HFFc6 (cell line): ENCODE results near the gene AUNIP. TPM values are rescaled to one million over a fixed set of nuclear protein-coding genes. Genes with fewer than 3 reads are reported as not detected.

ENCODE experiments used
- DNase-seq: peaks from one replicate; pipeline ENCODE4 v3.0.0-alpha.2; 2018
- H3K27ac Mint-ChIP-seq: 2 replicates; pipeline ENCODE4 v1.8.0; 2020; ENCODE audit warnings: mild to moderate bottlenecking, mixed read lengths
- H3K27me3 Mint-ChIP-seq: 2 replicates; pipeline ENCODE4 v1.8.0; 2021; ENCODE audit warnings: mild to moderate bottlenecking, moderate library complexity, mixed read lengths; ENCODE audit not compliant: insufficient read depth
- H3K36me3 Mint-ChIP-seq: 2 replicates; pipeline ENCODE4 v1.8.0; 2021; ENCODE audit warnings: low read depth, mixed read lengths
- H3K4me1 Mint-ChIP-seq: 2 replicates; pipeline ENCODE4 v1.8.0; 2020; ENCODE audit warnings: low read depth, mixed read lengths
- H3K4me3 Mint-ChIP-seq: 2 replicates; pipeline ENCODE4 v1.8.0; 2020; ENCODE audit warnings: mild to moderate bottlenecking, moderate library complexity, mixed read lengths
- H3K9me3 Mint-ChIP-seq: 2 replicates; pipeline ENCODE4 v1.8.0; 2020; ENCODE audit warnings: mild to moderate bottlenecking, mixed read lengths
- CTCF ChIP-seq: fragments of 200-600 bp; sonication (generic); IDR thresholded peaks from 2 replicates; pipeline ENCODE4 v1.5.0; 2021; ENCODE audit warnings: antibody characterized with exemption, mild to moderate bottlenecking
- long read RNA-seq: library from polyadenylated mRNA; unstranded; transcript quantifications from one replicate; pipeline ENCODE4 v2.0.0, GENCODE V29; 2019
- total RNA-seq, 6 experiments: library from RNA; stranded (reverse); fragmentation: NEBNext Ultra II Directional; extraction: Animal tissue kit (Norgen Biotek cat#: 25700); gene quantifications; 2 replicates in 1 of 6; 3 replicates in 5 of 6; pipeline ENCODE4 v1.2.3, GENCODE V29; 2021

The AUNIP gene
- 1 to 10 TPM; 2.4 to 3.6 (median 3.2) TPM for total RNA-seq
- long read RNA-seq, partial matches to known transcripts = 0 of 2 reads
- long read RNA-seq, other reads (novel, unspliced or antisense) = 0 of 2 reads

GRCh38 chr1:25858906-25859789 is at the start of gene AUNIP:
Gene AUNIP (minus strand): TSS chr1:25859457. CDS start chr1:25859357, 100 bp downstream.
- H3K4me3 Mint-ChIP-seq = peak within 1 kb of the TSS; percentile 94
- H3K36me3 Mint-ChIP-seq = peaks cover 15% of the 10 kb centered on the region
- no peaks in the 10 kb centered on the region; the same call in 1 of the 2 replicates for H3K27me3 Mint-ChIP-seq
- H3K4me1 Mint-ChIP-seq = peaks cover 21% of the 10 kb centered on the region; the same call in 1 of the 2 replicates
- H3K9me3 Mint-ChIP-seq = no peaks in the 10 kb centered on the region
- DNase-seq = peak; percentile 76
- no peak for TF ChIP-seq CTCF
- peak within 1 kb of the TSS; percentile 97 for H3K27ac Mint-ChIP-seq

- Mint-ChIP-seq H3K4me3 (no peak overlapping the region), H3K27me3 (peaks cover 1% of the 10 kb centered on the region; the same call in 1 of the 2 replicates), H3K4me1 (peaks cover 53% of the 10 kb centered on the region), H3K27ac (no peak overlapping the region), H3K9me3 (peaks cover 4% of the 10 kb centered on the region; the same call in 1 of the 2 replicates), H3K36me3 (peaks cover 9% of the 10 kb centered on the region; the same call in 1 of the 2 replicates)
- DNase-seq = no peak
- TF ChIP-seq CTCF = no peak
Measured at GRCh38 chr1:25909040-25909439, 49.8 kb upstream of the AUNIP start.

GRCh38 chr1:25908161-25908560 is 48.9 kb upstream of the AUNIP start:
- H3K36me3 Mint-ChIP-seq = peaks cover 9% of the 10 kb centered on the region; the same call in 1 of the 2 replicates
- H3K9me3 Mint-ChIP-seq = peaks cover 4% of the 10 kb centered on the region; the same call in 1 of the 2 replicates
- peaks cover 58% of the 10 kb centered on the region for H3K4me1 Mint-ChIP-seq
- DNase-seq = no peak
- H3K27ac Mint-ChIP-seq = no peak overlapping the region
- no peak for TF ChIP-seq CTCF
- H3K4me3 Mint-ChIP-seq = no peak overlapping the region
- H3K27me3 Mint-ChIP-seq = peaks cover 1% of the 10 kb centered on the region; the same call in 1 of the 2 replicates

- Mint-ChIP-seq H3K4me3 (peak overlapping the region; percentile 89; the same call in 1 of the 2 replicates), H3K9me3 (peaks cover 2% of the 10 kb centered on the region; the same call in 1 of the 2 replicates), H3K4me1 (peaks cover 58% of the 10 kb centered on the region), H3K27ac (peak overlapping the region; percentile 6; the same call in 1 of the 2 replicates), H3K27me3 (peaks cover 1% of the 10 kb centered on the region; the same call in 1 of the 2 replicates), H3K36me3 (peaks cover 9% of the 10 kb centered on the region; the same call in 1 of the 2 replicates)
- DNase-seq = no peak
- TF ChIP-seq CTCF = no peak
Measured at GRCh38 chr1:25907601-25908000, 48.3 kb upstream of the AUNIP start.

- Mint-ChIP-seq H3K9me3 (no peaks in the 10 kb centered on the region), H3K36me3 (peaks cover 9% of the 10 kb centered on the region; the same call in 1 of the 2 replicates)
- DNase-seq = no peak
Measured at GRCh38 chr1:25906644-25907300, 47.5 kb upstream of the AUNIP start.

More at GRCh38 chr1:25906644-25907300, 47.5 kb upstream of the AUNIP start:
- peak overlapping the region; percentile 70 for H3K27ac Mint-ChIP-seq
- peaks cover 52% of the 10 kb centered on the region for H3K4me1 Mint-ChIP-seq
- TF ChIP-seq CTCF = no peak
- peaks cover 1% of the 10 kb centered on the region; the same call in 1 of the 2 replicates for H3K27me3 Mint-ChIP-seq
- H3K4me3 Mint-ChIP-seq = peak overlapping the region; percentile 89
